ENCODE data around the gene ZNF655.

DNA sequence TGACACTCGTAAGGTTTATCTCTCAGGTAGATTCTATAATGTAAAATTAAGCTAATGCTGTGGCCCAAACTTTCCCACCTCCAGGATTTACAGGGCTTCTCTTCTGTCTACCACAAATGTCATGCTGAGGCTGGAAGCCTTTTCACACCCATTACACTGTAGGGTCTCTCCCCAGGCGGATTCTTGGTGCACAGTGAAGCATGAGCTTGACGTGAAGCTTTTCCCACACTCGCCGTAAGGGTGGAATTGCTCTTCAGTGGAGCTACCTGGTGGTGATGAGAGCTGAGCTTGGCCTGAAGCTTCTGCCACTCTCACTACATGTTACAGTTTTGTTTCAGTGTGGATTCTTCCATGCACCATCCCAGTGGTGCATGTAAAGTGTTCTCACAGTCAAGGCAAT is 17.9 kb upstream of the ZNF655 start:
- TF ChIP-seq, protein P1, sequence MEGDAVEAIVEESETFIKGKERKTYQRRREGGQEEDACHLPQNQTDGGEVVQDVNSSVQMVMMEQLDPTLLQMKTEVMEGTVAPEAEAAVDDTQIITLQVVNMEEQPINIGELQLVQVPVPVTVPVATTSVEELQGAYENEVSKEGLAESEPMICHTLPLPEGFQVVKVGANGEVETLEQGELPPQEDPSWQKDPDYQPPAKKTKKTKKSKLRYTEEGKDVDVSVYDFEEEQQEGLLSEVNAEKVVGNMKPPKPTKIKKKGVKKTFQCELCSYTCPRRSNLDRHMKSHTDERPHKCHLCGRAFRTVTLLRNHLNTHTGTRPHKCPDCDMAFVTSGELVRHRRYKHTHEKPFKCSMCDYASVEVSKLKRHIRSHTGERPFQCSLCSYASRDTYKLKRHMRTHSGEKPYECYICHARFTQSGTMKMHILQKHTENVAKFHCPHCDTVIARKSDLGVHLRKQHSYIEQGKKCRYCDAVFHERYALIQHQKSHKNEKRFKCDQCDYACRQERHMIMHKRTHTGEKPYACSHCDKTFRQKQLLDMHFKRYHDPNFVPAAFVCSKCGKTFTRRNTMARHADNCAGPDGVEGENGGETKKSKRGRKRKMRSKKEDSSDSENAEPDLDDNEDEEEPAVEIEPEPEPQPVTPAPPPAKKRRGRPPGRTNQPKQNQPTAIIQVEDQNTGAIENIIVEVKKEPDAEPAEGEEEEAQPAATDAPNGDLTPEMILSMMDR (IDR thresholded peaks at IDR 0.05), result no peak
- TF ChIP-seq POLR2A (IDR thresholded peaks at IDR 0.05), result no peak

Data from uterus (tissue), 2 donors.